Measurements from ENCODE around the gene TENM3. TPM values are rescaled to one million over a fixed set of nuclear protein-coding genes. Genes with fewer than 3 reads are reported as not detected.

TENM3 gene
- total RNA-seq, 1 experiment from 2014 or later: not detected

- no peak overlapping the region for H3K4me2 ChIP-seq
- no peaks in the 10 kb centered on the region for H3K9me2 ChIP-seq (ENCODE audit: insufficient read depth)
- H3K27me3 ChIP-seq (ENCODE audit: insufficient read depth, low read depth): peaks cover 56% of the 10 kb centered on the region
- no peak for TF ChIP-seq EZH2 (IDR thresholded peaks at IDR 0.05; ENCODE audit: low read depth)
- TF ChIP-seq, protein P1, sequence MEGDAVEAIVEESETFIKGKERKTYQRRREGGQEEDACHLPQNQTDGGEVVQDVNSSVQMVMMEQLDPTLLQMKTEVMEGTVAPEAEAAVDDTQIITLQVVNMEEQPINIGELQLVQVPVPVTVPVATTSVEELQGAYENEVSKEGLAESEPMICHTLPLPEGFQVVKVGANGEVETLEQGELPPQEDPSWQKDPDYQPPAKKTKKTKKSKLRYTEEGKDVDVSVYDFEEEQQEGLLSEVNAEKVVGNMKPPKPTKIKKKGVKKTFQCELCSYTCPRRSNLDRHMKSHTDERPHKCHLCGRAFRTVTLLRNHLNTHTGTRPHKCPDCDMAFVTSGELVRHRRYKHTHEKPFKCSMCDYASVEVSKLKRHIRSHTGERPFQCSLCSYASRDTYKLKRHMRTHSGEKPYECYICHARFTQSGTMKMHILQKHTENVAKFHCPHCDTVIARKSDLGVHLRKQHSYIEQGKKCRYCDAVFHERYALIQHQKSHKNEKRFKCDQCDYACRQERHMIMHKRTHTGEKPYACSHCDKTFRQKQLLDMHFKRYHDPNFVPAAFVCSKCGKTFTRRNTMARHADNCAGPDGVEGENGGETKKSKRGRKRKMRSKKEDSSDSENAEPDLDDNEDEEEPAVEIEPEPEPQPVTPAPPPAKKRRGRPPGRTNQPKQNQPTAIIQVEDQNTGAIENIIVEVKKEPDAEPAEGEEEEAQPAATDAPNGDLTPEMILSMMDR (conservative IDR thresholded peaks at IDR 0.05): no peak
- POLR2A ChIA-PET (ENCODE audit: unreplicated experiment): no interaction called here
- no peaks in the 10 kb centered on the region for H3K9me3 ChIP-seq (ENCODE audit: insufficient read depth, low read depth)
- no TSS peak for BruUV-seq (replicated peaks)
- H3K27ac ChIP-seq: no peak overlapping the region
- H3K4me1 ChIP-seq (replicated peaks; ENCODE audit: insufficient read depth): no peaks in the 10 kb centered on the region
- H3F3A ChIP-seq (ENCODE audit: insufficient read depth, low read depth): no peaks in the 10 kb centered on the region
- CTCF ChIA-PET: no interaction called here
- H3K4me3 ChIP-seq: no peak overlapping the region
- H3K36me3 ChIP-seq (ENCODE audit: low read depth): no peaks in the 10 kb centered on the region
- H4K20me1 ChIP-seq (ENCODE audit: insufficient read depth): no peaks in the 10 kb centered on the region
- no peak for DNase-seq
- H2AFZ ChIP-seq: no peak overlapping the region
- no peaks in the 10 kb centered on the region for H3K79me2 ChIP-seq (ENCODE audit: low read depth)
- intact Hi-C loops (cut with micrococcal nuclease; ENCODE audit: unreplicated experiment): no loop called here
Observed at GRCh38 chr4:182838535-182838934, 595.3 kb downstream of the TENM3 start.

- Histone ChIP-seq H2AFZ (no peak overlapping the region), H3K9me2 (ENCODE audit: insufficient read depth) (no peaks in the 10 kb centered on the region), H3K36me3 (ENCODE audit: low read depth) (no peaks in the 10 kb centered on the region), H3K4me3 (no peak overlapping the region), H4K20me1 (ENCODE audit: insufficient read depth) (no peaks in the 10 kb centered on the region), H3K27ac (no peak overlapping the region), H3K9me3 (ENCODE audit: insufficient read depth, low read depth) (no peaks in the 10 kb centered on the region), H3K4me1 (replicated peaks; ENCODE audit: insufficient read depth) (no peaks in the 10 kb centered on the region), H3F3A (ENCODE audit: insufficient read depth, low read depth) (no peaks in the 10 kb centered on the region), H3K79me2 (ENCODE audit: low read depth) (no peaks in the 10 kb centered on the region), H3K4me2 (no peak overlapping the region), H3K27me3 (ENCODE audit: insufficient read depth, low read depth) (peaks cover 63% of the 10 kb centered on the region)
- POLR2A ChIA-PET (ENCODE audit: unreplicated experiment): no interaction called here
- CTCF ChIA-PET: no interaction called here
- intact Hi-C loops (cut with micrococcal nuclease; ENCODE audit: unreplicated experiment): no loop called here
- no peak for DNase-seq
- TF ChIP-seq, protein P1 (conservative IDR thresholded peaks at IDR 0.05): no peak
- TF ChIP-seq EZH2 (IDR thresholded peaks at IDR 0.05; ENCODE audit: low read depth): no peak
- BruUV-seq (replicated peaks): no TSS peak
Observed at GRCh38 chr4:182839256-182839655, 596.1 kb downstream of the TENM3 start.

DNA sequence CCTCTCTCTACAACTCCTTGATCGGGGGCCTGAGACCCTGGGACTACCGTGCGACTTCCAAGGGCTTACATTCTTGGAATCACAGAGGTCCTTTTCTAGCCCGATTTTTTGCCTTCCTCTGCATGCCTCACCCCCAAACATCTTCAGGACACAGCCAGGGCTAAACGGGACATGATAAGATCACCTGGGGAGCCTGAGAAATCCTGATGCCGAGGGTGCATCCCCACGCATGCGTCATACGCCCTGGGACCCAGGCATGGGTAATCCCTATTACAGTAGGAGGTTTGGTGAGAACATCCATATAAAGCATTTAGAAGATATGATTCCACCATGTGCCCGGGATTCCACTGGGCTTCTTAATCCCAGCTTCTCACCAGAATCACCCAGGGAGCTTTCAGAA lies 596.9 kb downstream of the TENM3 start:
- Histone ChIP-seq H3K9me2 (ENCODE audit: insufficient read depth) (no peaks in the 10 kb centered on the region), H3K27me3 (ENCODE audit: insufficient read depth, low read depth) (peaks cover 67% of the 10 kb centered on the region), H3K36me3 (ENCODE audit: low read depth) (no peaks in the 10 kb centered on the region), H3K27ac (no peak overlapping the region), H3K79me2 (ENCODE audit: low read depth) (no peaks in the 10 kb centered on the region), H3K4me1 (replicated peaks; ENCODE audit: insufficient read depth) (no peaks in the 10 kb centered on the region), H3K4me3 (no peak overlapping the region), H3F3A (ENCODE audit: insufficient read depth, low read depth) (no peaks in the 10 kb centered on the region), H4K20me1 (ENCODE audit: insufficient read depth) (no peaks in the 10 kb centered on the region), H2AFZ (no peak overlapping the region), H3K9me3 (ENCODE audit: insufficient read depth, low read depth) (no peaks in the 10 kb centered on the region), H3K4me2 (no peak overlapping the region)
- TF ChIP-seq, protein P1 (conservative IDR thresholded peaks at IDR 0.05): no peak
- no peak for TF ChIP-seq EZH2 (IDR thresholded peaks at IDR 0.05; ENCODE audit: low read depth)
- ChIA-PET CTCF (no interaction called here), POLR2A (ENCODE audit: unreplicated experiment) (no interaction called here)
- intact Hi-C loops (cut with micrococcal nuclease; ENCODE audit: unreplicated experiment): no loop called here
- DNase-seq: no peak
- BruUV-seq (replicated peaks): no TSS peak
